Liver (tissue), 9 donors: ENCODE data around the gene SLC32A1. TPM values are rescaled to one million over a fixed set of nuclear protein-coding genes. Genes with fewer than 3 reads are reported as not detected.

Source experiments
- DNase-seq: peaks from one replicate; pipeline ENCODE4 v3.0.0-alpha.2; 2017; ENCODE audit warnings: low spot score
- H3K27ac ChIP-seq, 2 donors: one replicate each; pipeline ENCODE4 v1.7.0; 2013; ENCODE audit warnings: inconsistent platforms in 2 of 2, low read length in 2 of 2, control low read depth in 1 of 2, low read depth in 1 of 2, mild to moderate bottlenecking in 1 of 2
- H3K27me3 ChIP-seq, 4 donors: one replicate each; pipeline versions ENCODE4 v1.6.1 to v1.7.0; 2013; ENCODE audit warnings: low read length in 3 of 4, inconsistent platforms in 1 of 4, mild to moderate bottlenecking in 1 of 4, moderate library complexity in 1 of 4; ENCODE audit not compliant: control insufficient read depth in 4 of 4, insufficient read depth in 4 of 4
- H3K36me3 ChIP-seq, 4 donors: one replicate each; pipeline versions ENCODE4 v1.6.1 to v1.7.0; 2013; ENCODE audit warnings: low read length in 3 of 4, mild to moderate bottlenecking in 3 of 4, low read depth in 1 of 4, moderate library complexity in 1 of 4; ENCODE audit not compliant: control insufficient read depth in 4 of 4, insufficient read depth in 3 of 4
- H3K4me1 ChIP-seq, 4 donors: one replicate each; pipeline versions ENCODE4 v1.6.1 to v1.7.0; 2013; ENCODE audit warnings: low read length in 3 of 4, mild to moderate bottlenecking in 3 of 4, moderate library complexity in 1 of 4; ENCODE audit not compliant: control insufficient read depth in 4 of 4, insufficient read depth in 4 of 4
- H3K4me3 ChIP-seq, 3 donors: one replicate each; pipeline versions ENCODE4 v1.6.1 to v1.7.0; 2013; ENCODE audit warnings: low read length in 3 of 3, control low read depth in 1 of 3, low read depth in 1 of 3, mild to moderate bottlenecking in 1 of 3
- H3K9ac ChIP-seq, 2 donors: one replicate each; pipeline ENCODE4 v1.7.0; 2013; ENCODE audit warnings: low read length in 2 of 2, mild to moderate bottlenecking in 2 of 2, moderate library complexity in 2 of 2, control low read depth in 1 of 2, low read depth in 1 of 2
- H3K9me3 ChIP-seq, 4 donors: one replicate each; pipeline versions ENCODE4 v1.6.1 to v1.7.0; 2013; ENCODE audit warnings: low read length in 3 of 4; ENCODE audit not compliant: control insufficient read depth in 4 of 4
- EGR1 ChIP-seq, 2 donors: IDR thresholded peaks; 2 replicates each; pipeline ENCODE4 v1.6.1; 2016 to 2018; ENCODE audit warnings: antibody characterized with exemption in 2 of 2, low read depth in 2 of 2
- HNF4A ChIP-seq, 2 donors: conservative IDR thresholded peaks; 2 replicates each; pipeline ENCODE4 v1.6.1; 2016; ENCODE audit warnings: antibody characterized with exemption in 2 of 2, mild to moderate bottlenecking in 2 of 2
- HNF4G ChIP-seq: IDR thresholded peaks from 2 replicates; pipeline ENCODE4 v1.6.1; 2016; ENCODE audit warnings: antibody characterized with exemption
- RAD21 ChIP-seq, 2 donors: IDR thresholded peaks; 2 replicates each; pipeline ENCODE4 v1.6.1; 2016; ENCODE audit warnings: antibody characterized with exemption in 2 of 2, mild to moderate bottlenecking in 2 of 2
- REST ChIP-seq: IDR thresholded peaks from 2 replicates; pipeline ENCODE4 v1.6.1; 2016; ENCODE audit warnings: antibody characterized with exemption, mild to moderate bottlenecking
- SP1 ChIP-seq: IDR thresholded peaks from 2 replicates; pipeline ENCODE4 v1.6.1; 2018; ENCODE audit warnings: antibody characterized with exemption, mild to moderate bottlenecking
- ZBTB33 ChIP-seq: IDR thresholded peaks from 2 replicates; pipeline ENCODE4 v1.6.1; 2016; ENCODE audit warnings: antibody characterized with exemption
- WGBS: extraction: QIAGEN DNeasy Blood & Tissue Kit; methylation state at CpG from one replicate; pipeline ENCODE4 v1.1.7; 2013; 5-methylcytosine and 5-hydroxymethylcytosine counted together
- polyA plus RNA-seq, 2 donors: library from polyadenylated mRNA; stranded (reverse) in 1 of 2; unstranded in 1 of 2; fragments of 200-250 nt in 1 of 2; fragments of >200 nt in 1 of 2; fragmentation: Nextera tagmentation in 1 of 2; extraction: Ambion mirVana in 1 of 2; gene quantifications; one replicate each; pipeline versions ENCODE4 v1.2.1 to v1.2.3, GENCODE V29; 2013 to 2015
- total RNA-seq, 2 donors: library from RNA; depleted of rRNA; stranded (reverse); fragments of >200 nt; gene quantifications; one replicate each; pipeline ENCODE4 v1.2.3, GENCODE V29; 2014
- donor health status: healthy.
- donor health status: healthy.
- donor health status: healthy.
- donor health status: healthy.
- donor health status: healthy.

SLC32A1 gene
- total and polyA plus RNA-seq, 4 donors, result not detected

- H3K36me3 ChIP-seq, result no peaks in the 10 kb centered on the region
- H3K27me3 ChIP-seq, result peaks cover 0 to 9% (median 2%) of the 10 kb centered on the region in 4 donors
- no peak overlapping the region for H3K9ac ChIP-seq
- TF ChIP-seq EGR1 (IDR thresholded peaks at IDR 0.05; ENCODE audit: low read depth in 2 of 2) (no peak), HNF4A (conservative IDR thresholded peaks at IDR 0.05) (no peak), HNF4G (no peak), SP1 (no peak), RAD21 (IDR thresholded peaks at IDR 0.05) (no peak), ZBTB33 (no peak)
- no peak for DNase-seq
- peaks cover 0 to 8% (median 4%) of the 10 kb centered on the region in 4 donors for H3K4me1 ChIP-seq
- H3K9me3 ChIP-seq, result no peaks in the 10 kb centered on the region
- 68% methylated on average over 5 of the region's 5 CpGs for whole genome bisulfite sequencing
- H3K4me3 ChIP-seq, result no peak overlapping the region
- no peak overlapping the region for H3K27ac ChIP-seq
Observed at GRCh38 chr20:38676576-38676975, 47.7 kb upstream of the SLC32A1 start.

- no peak for DNase-seq
Observed at GRCh38 chr20:38680500-38681306, 43.6 kb upstream of the SLC32A1 start.

More at GRCh38 chr20:38680500-38681306, 43.6 kb upstream of the SLC32A1 start:
- peak; percentile 99 for TF ChIP-seq REST
- no peak for TF ChIP-seq SP1
- H3K36me3 ChIP-seq, result no peaks in the 10 kb centered on the region
- WGBS, result 38% methylated on average over 9 of the region's 9 CpGs
- H3K4me1 ChIP-seq, result no peaks in the 10 kb centered on the region
- H3K9me3 ChIP-seq, result no peaks in the 10 kb centered on the region
- no peak overlapping the region for H3K27ac ChIP-seq
- H3K4me3 ChIP-seq, result no peak overlapping the region
- peaks cover 0 to 2% (median 0%) of the 10 kb centered on the region in 4 donors for H3K27me3 ChIP-seq
- no peak overlapping the region for H3K9ac ChIP-seq
